A549 (cell line): ENCODE measurements around the gene CBX4. TPM values are rescaled to one million over a fixed set of nuclear protein-coding genes. Genes with fewer than 3 reads are reported as not detected.

Source experiments
- ATAC-seq, 2 experiments: fragments of 200-7000 bp in 1 of 2; fragments of >200 bp in 1 of 2; cut with Nextera tagmentation in 1 of 2; cut with Tn5 transposase in 1 of 2; 3 replicates each; pipeline versions ENCODE4 v1.8.0 to v1.9.1; 2018 to 2020; ENCODE audit warnings: mild to moderate bottlenecking in 1 of 2, moderate library complexity in 1 of 2
- CTCF ChIA-PET: fragments of 300-600 bp; sonication (Branson Sonifier 250); formaldehyde crosslinking; extraction: SDS; loops from one replicate; lab custom pipeline; 2021; ENCODE audit warnings: antibody characterized with exemption, inconsistent platforms; lab: Yijun Ruan, JAX
- POLR2A ChIA-PET: fragments of 350-600 bp; formaldehyde crosslinking; extraction: SDS; loops from one replicate; lab custom pipeline; 2021; ENCODE audit warnings: antibody characterized with exemption, inconsistent platforms; lab: Yijun Ruan, JAX
- DNase-seq, 2 experiments: peaks; one replicate each; pipeline versions ENCODE4 v3.0.0 to v3.0.0-alpha.2; 2011 to 2016; ENCODE audit warnings: low read depth in 1 of 2, low spot score in 1 of 2
- FAIRE-seq: peaks from 2 replicates; lab custom pipeline; 2011; peaks lifted over from hg19 to GRCh38; lab: Jason Lieb, UNC
- H3K27ac ChIP-seq, 2 experiments: fragments of >200 bp; sonication (Bioruptor Twin); formaldehyde crosslinking; 3 replicates each; pipeline ENCODE4 v1.5.1; 2016 to 2017
- H3K4me1 ChIP-seq: fragments of >200 bp; sonication (Bioruptor Twin); formaldehyde crosslinking; 3 replicates; pipeline ENCODE4 v1.6.1; 2016
- H3K4me2 ChIP-seq: fragments of >200 bp; sonication (Bioruptor Twin); formaldehyde crosslinking; 3 replicates; pipeline ENCODE4 v1.6.1; 2016
- H3K4me3 ChIP-seq: fragments of >200 bp; sonication (Bioruptor Twin); formaldehyde crosslinking; 3 replicates; pipeline ENCODE4 v1.5.1; 2016
- H3K9me3 ChIP-seq: fragments of >200 bp; sonication (Bioruptor Twin); formaldehyde crosslinking; 3 replicates; pipeline ENCODE4 v1.6.1; 2016
- ATOH8 ChIP-seq: fragments of 250-450 bp; sonication (Bioruptor Pico); IDR thresholded peaks from 2 replicates; pipeline ENCODE4 v1.5.0; 2020; ENCODE audit warnings: low read depth, mild to moderate bottlenecking, moderate library complexity
- CBX8 ChIP-seq: fragments of 200-600 bp; sonication (generic); IDR thresholded peaks from 2 replicates; pipeline ENCODE4 v1.6.1; 2016
- CEBPB ChIP-seq, 2 experiments: fragments of >200 bp in 1 of 2; sonication (Bioruptor Twin) in 1 of 2; formaldehyde crosslinking in 1 of 2; IDR thresholded peaks; 2 replicates each; pipeline ENCODE4 v1.6.1; 2012 to 2016
- ELK1 ChIP-seq: fragments of 150-350 bp; IDR thresholded peaks from 2 replicates; pipeline ENCODE4 v1.6.1; 2014; ENCODE audit warnings: low read depth, mild to moderate bottlenecking, low read length
- HDAC2 ChIP-seq: fragments of 200-600 bp; sonication (generic); IDR thresholded peaks from 2 replicates; pipeline ENCODE4 v1.6.1; 2016
- HES2 ChIP-seq: fragments of >200 bp; sonication (Bioruptor Twin); formaldehyde crosslinking; IDR thresholded peaks from 2 replicates; pipeline ENCODE4 v1.6.1; 2016
- JUN ChIP-seq, 2 experiments: fragments of >200 bp; sonication (Bioruptor Twin); formaldehyde crosslinking; IDR thresholded peaks; 2 replicates in 1 of 2; 3 replicates in 1 of 2; pipeline ENCODE4 v1.6.1; 2016 to 2017
- JUNB ChIP-seq: fragments of >200 bp; sonication (Bioruptor Twin); formaldehyde crosslinking; IDR thresholded peaks from 2 replicates; pipeline ENCODE4 v1.6.1; 2016
- KDM1A ChIP-seq: fragments of 200-600 bp; sonication (generic); IDR thresholded peaks from 2 replicates; pipeline ENCODE4 v1.6.1; 2016; ENCODE audit warnings: low read depth, mild to moderate bottlenecking
- MAX ChIP-seq: IDR thresholded peaks from 2 replicates; pipeline ENCODE4 v1.6.1; 2012
- MAZ ChIP-seq: fragments of 150-350 bp; IDR thresholded peaks from 2 replicates; pipeline ENCODE4 v1.6.1; 2014; ENCODE audit warnings: antibody characterized with exemption, low read depth, low read length, borderline replicate concordance
- NR3C1 ChIP-seq: fragments of >200 bp; sonication (Bioruptor Twin); formaldehyde crosslinking; IDR thresholded peaks from 3 replicates; pipeline ENCODE4 v1.6.1; 2017
- PBX3 ChIP-seq: IDR thresholded peaks from 2 replicates; pipeline ENCODE4 v1.6.1; 2012
- PHF8 ChIP-seq: fragments of 200-600 bp; sonication (generic); IDR thresholded peaks from 2 replicates; pipeline ENCODE4 v1.6.1; 2016; ENCODE audit warnings: low read depth, mild to moderate bottlenecking, antibody characterized with exemption, moderate library complexity, borderline replicate concordance
- POLR2A ChIP-seq: IDR thresholded peaks from 2 replicates; pipeline ENCODE4 v1.6.1; 2012; ENCODE audit warnings: mild to moderate bottlenecking, low read length
- RAD21 ChIP-seq, 2 experiments: fragments of >200 bp in 1 of 2; sonication (Bioruptor Twin) in 1 of 2; formaldehyde crosslinking in 1 of 2; IDR thresholded peaks in 1 of 2; conservative IDR thresholded peaks in 1 of 2; 2 replicates in 1 of 2; 3 replicates in 1 of 2; pipeline ENCODE4 v1.6.1; 2012 to 2018; ENCODE audit warnings: inconsistent platforms in 1 of 2
- RNF2 ChIP-seq: fragments of 200-600 bp; sonication (generic); IDR thresholded peaks from 2 replicates; pipeline ENCODE4 v1.6.1; 2016; ENCODE audit warnings: low read depth, mild to moderate bottlenecking, antibody characterized with exemption, moderate library complexity, borderline replicate concordance
- ZNF302 ChIP-seq: fragments of 250-450 bp; sonication (Bioruptor Pico); IDR thresholded peaks from 2 replicates; pipeline ENCODE4 v1.9.0; 2021; ENCODE audit warnings: inconsistent platforms, mild to moderate bottlenecking, moderate library complexity
- WGBS: methylation state at CpG from one replicate; pipeline ENCODE4 v1.1.6; 2017; ENCODE audit errors: missing lambda C conversion rate; 5-methylcytosine and 5-hydroxymethylcytosine counted together
- polyA plus RNA-seq, 4 experiments: library from polyadenylated mRNA; depleted of rRNA in 3 of 4; stranded (reverse); fragments of >200 nt; fragmentation: RNase III in 1 of 4; extraction: RNeasy Plus Mini Kit Qiagen cat#74134 plus additional on column Dnase treatment in 1 of 4; gene quantifications; 2 replicates in 3 of 4; 3 replicates in 1 of 4; pipeline ENCODE4 v1.2.3, GENCODE V29; 2011 to 2017

The CBX4 gene
- polyA plus RNA-seq, 2 of the 4 experiments (the other 2 are of a cell fraction) = 31.0 to 34.1 TPM

- Histone ChIP-seq H3K4me2 (peak overlapping the region; percentile 100), H3K9me3 (no peaks in the 10 kb centered on the region), H3K4me1 (peaks cover 70% of the 10 kb centered on the region), H3K27ac (peak overlapping the region; percentile 95 to 98), H3K4me3 (peak overlapping the region; percentile 82)
- ATAC-seq (no peak; a peak in 1 of 6 replicates), DNase-seq (peak in 1 of 2 experiments; percentile 61), FAIRE-seq (no peak)
- WGBS = 31% methylated on average over 18 of the region's 18 CpGs
- peak; percentile 89 to 90 for TF ChIP-seq CEBPB (IDR thresholded peaks at IDR 0.05)
- TF ChIP-seq ZNF302 (CRISPR knock-in tag) = no peak
- ChIA-PET POLR2A (interaction anchor here (0.6 to 3.4 kb wide), 9 partner anchors 13 to 156 kb away, joined by 3 to 60 read pairs (median 7); partner anchors contain the start of gene CBX8), CTCF (interaction anchor here (0.5 to 35.2 kb wide), 19 partner anchors 9 to 819 kb away, joined by 3 to 1281 read pairs (median 5); partner anchors contain the start of gene CBX8)
These were observed 2.7 kb downstream of the CBX4 start for GRCh38 chr17:79836510-79836971.

GRCh38 chr17:79835953-79836509, 3.2 kb downstream of the CBX4 start:
- peak overlapping the region; percentile 95 to 98 for H3K27ac ChIP-seq
- TF ChIP-seq MAZ (no peak), KDM1A (no peak)
- TF ChIP-seq, all 56 proteins: peak for 0
- FAIRE-seq (no peak), ATAC-seq (no peak), DNase-seq (peak in 1 of 2 experiments; percentile 55)
- Histone ChIP-seq H3K4me2 (peak overlapping the region; percentile 100), H3K4me1 (peaks cover 72% of the 10 kb centered on the region), H3K9me3 (no peaks in the 10 kb centered on the region), H3K4me3 (peak overlapping the region; percentile 82)
- ChIA-PET POLR2A (interaction anchor here (0.8 to 3.4 kb wide), 6 partner anchors 24 to 157 kb away, joined by 3 to 60 read pairs (median 10); partner anchors contain the start of gene CBX8), CTCF (interaction anchor here (0.5 to 35.2 kb wide), 28 partner anchors 9 to 818 kb away, joined by 3 to 1281 read pairs (median 5); partner anchors contain the start of genes CBX2 and CBX8)
- 85% methylated on average over 19 of the region's 24 CpGs for WGBS

- H3K9me3 ChIP-seq = no peaks in the 10 kb centered on the region
- H3K27ac ChIP-seq = peak overlapping the region in 1 of 2 experiments; percentile 95; a peak in 4 of 6 replicates
- DNase-seq = no peak
- H3K4me3 ChIP-seq = no peak overlapping the region
- FAIRE-seq = no peak
- 81% methylated on average over 10 of the region's 13 CpGs for WGBS
- no peak for ATAC-seq
- ChIA-PET CTCF (interaction anchor here (0.8 to 35.2 kb wide), 22 partner anchors 10 to 239 kb away, joined by 3 to 1281 read pairs (median 6); partner anchors contain the start of genes CBX2 and CBX8), POLR2A (interaction anchor here (0.6 to 3.4 kb wide), 5 partner anchors 24 to 90 kb away, joined by 4 to 60 read pairs (median 8); partner anchors contain the start of gene CBX8)
- H3K4me1 ChIP-seq = peaks cover 72% of the 10 kb centered on the region
- TF ChIP-seq ATOH8 (CRISPR knock-in tag) (no peak), ELK1 (no peak), PHF8 (no peak), CEBPB (IDR thresholded peaks at IDR 0.05) (no peak), NR3C1 (no peak), JUN (IDR thresholded peaks at IDR 0.05) (no peak), RAD21 (conservative IDR thresholded peaks at IDR 0.05 in 1 of 2, IDR thresholded peaks at IDR 0.05 in 1 of 2) (no peak), HDAC2 (no peak), MAZ (no peak), JUNB (no peak), RNF2 (no peak), CBX8 (no peak), PBX3 (no peak), MAX (no peak), POLR2A (no peak), HES2 (no peak)
- peak overlapping the region; percentile 100; the same call in 2 of the 3 replicates for H3K4me2 ChIP-seq
These were observed 3.8 kb downstream of the CBX4 start for GRCh38 chr17:79835470-79835899.
